ENCODE measurements around the gene CST6.
"Not testable (repeated sequence)": the region's sequence is repeated elsewhere in the genome, so short reads cannot be mapped to it uniquely, and the experiment has no call there.

CST6 gene

GRCh38 chr11:66015936-66016792 lies 4.4 kb downstream of the CST6 start:
- no peak for DNase-seq

- no peak for DNase-seq
These were observed 5.0 kb downstream of the CST6 start for GRCh38 chr11:66016793-66017177.

- DNase-seq: no peak
These were observed 5.5 kb downstream of the CST6 start for GRCh38 chr11:66017321-66017720.

GRCh38 chr11:66020212-66020611 lies 8.4 kb downstream of the CST6 start:
- no peak for DNase-seq

GRCh38 chr11:66020618-66021357 lies 9.0 kb downstream of the CST6 start:
- no peak for DNase-seq

GRCh38 chr11:66022401-66023185 lies 10.8 kb downstream of the CST6 start:
- DNase-seq: peak; percentile 93

GRCh38 chr11:66023186-66023440 lies 11.3 kb downstream of the CST6 start:
- DNase-seq: not testable (repeated sequence)

- DNase-seq: no peak
These were observed 14.3 kb downstream of the CST6 start, which contains the start of gene CATSPER1 for GRCh38 chr11:66026017-66026529. Gene CATSPER1 (minus strand): TSS chr11:66026479. CDS start chr11:66026379, 100 bp downstream.

- no peak for DNase-seq
These were observed 21.3 kb downstream of the CST6 start for GRCh38 chr11:66032957-66033735.

- DNase-seq: no peak
These were observed 24.0 kb downstream of the CST6 start for GRCh38 chr11:66035653-66036333.

- DNase-seq: no peak
These were observed 24.5 kb downstream of the CST6 start for GRCh38 chr11:66036334-66036710.

- no peak for DNase-seq
These were observed 25.5 kb downstream of the CST6 start for GRCh38 chr11:66037327-66037726.

- no peak for DNase-seq
These were observed 28.0 kb downstream of the CST6 start for GRCh38 chr11:66039765-66040164.

GRCh38 chr11:66042227-66042995 lies 30.6 kb downstream of the CST6 start:
- no peak for DNase-seq

GRCh38 chr11:66042996-66043906 lies 31.4 kb downstream of the CST6 start:
- no peak for DNase-seq

GRCh38 chr11:66044757-66045156 lies 32.9 kb downstream of the CST6 start:
- DNase-seq: peak; percentile 67

GRCh38 chr11:66045177-66045639 lies 33.4 kb downstream of the CST6 start:
- DNase-seq: peak; percentile 95

GRCh38 chr11:66046901-66047300 lies 35.1 kb downstream of the CST6 start:
- no peak for DNase-seq

GRCh38 chr11:66047541-66048365 lies 35.9 kb downstream of the CST6 start:
- no peak for DNase-seq

Data from activated effector memory CD4-positive, alpha-beta T cell treated with anti-CD3 and anti-CD28 coated beads, Interleukin-2, amount 50 U/mL, for 16 hours (primary cell).